Esophagus muscularis mucosa (tissue), 4 donors: Measurements from ENCODE around the gene SLC17A9. TPM values are rescaled to one million over a fixed set of nuclear protein-coding genes. Genes with fewer than 3 reads are reported as not detected.
A peak's percentile ranks its signal among the peaks of the same experiment; 100 is the strongest.

ENCODE experiments used
- DNase-seq: peaks from one replicate; pipeline ENCODE4 v3.0.0-alpha.2; 2017; ENCODE audit errors: extremely low spot score
- H3K27ac ChIP-seq, 4 donors: fragments of 200-600 bp; sonication (generic); replicated peaks in 1 of 4; 1 replicate in 3 of 4; 2 replicates in 1 of 4; pipeline ENCODE4 v1.5.1; 2016 to 2019; ENCODE audit warnings: mild to moderate bottlenecking in 1 of 4
- H3K27me3 ChIP-seq, 4 donors: fragments of 200-600 bp; sonication (generic); one replicate each; pipeline versions ENCODE4 v1.5.1 to v1.6.0; 2016 to 2019
- H3K36me3 ChIP-seq, 4 donors: fragments of 200-600 bp; sonication (generic); one replicate each; pipeline ENCODE4 v1.5.1; 2016 to 2019
- H3K4me1 ChIP-seq, 4 donors: fragments of 200-600 bp; sonication (generic); one replicate each; pipeline ENCODE4 v1.5.1; 2016 to 2019
- H3K4me3 ChIP-seq, 4 donors: fragments of 200-600 bp; sonication (generic); 1 replicate in 2 of 4; 2 replicates in 2 of 4; pipeline ENCODE4 v1.5.1; 2016 to 2019; ENCODE audit warnings: mild to moderate bottlenecking in 4 of 4, moderate library complexity in 1 of 4
- H3K9me3 ChIP-seq, 4 donors: fragments of 200-600 bp; sonication (generic); 1 replicate in 3 of 4; 2 replicates in 1 of 4; pipeline ENCODE4 v1.5.1; 2016 to 2019
- EP300 ChIP-seq: sonication (generic); formaldehyde crosslinking; IDR thresholded peaks from one replicate; pipeline ENCODE4 v1.6.1; 2017; ENCODE audit warnings: antibody characterized with exemption
- POLR2A ChIP-seq: fragments of 450-650 bp; IDR thresholded peaks from one replicate; pipeline ENCODE4 v1.6.1; 2017; ENCODE audit warnings: antibody characterized with exemption, moderate library complexity, mild to moderate bottlenecking, low read depth
- POLR2AphosphoS5 ChIP-seq, 2 donors: sonication (generic); formaldehyde crosslinking; IDR thresholded peaks; one replicate each; pipeline ENCODE4 v1.6.1; 2017; ENCODE audit warnings: antibody characterized with exemption in 2 of 2
- WGBS: methylation state at CpG from one replicate; pipeline ENCODE4 v1.1.5; 2018; 5-methylcytosine and 5-hydroxymethylcytosine counted together
- intact Hi-C: fragments of 100-400 bp; cut with DNase I; formaldehyde crosslinking; loops from one replicate; pipeline ENCODE4 v1.15.1; 2023
- total RNA-seq, 4 donors: library from RNA; depleted of rRNA; stranded (reverse); fragments of >200 nt; gene quantifications; one replicate each; pipeline versions ENCODE4 v1.1.0 to v1.2.1, GENCODE V29; 2016
- TF ChIP-seq, protein P1 (sequence below), 3 experiments: fragments of 200-600 bp in 2 of 3; fragments of 450-650 bp in 1 of 3; sonication (generic) in 2 of 3; IDR thresholded peaks; one replicate each; pipeline ENCODE4 v1.5.1; 2017 to 2019; ENCODE audit warnings: antibody characterized with exemption in 3 of 3, mild to moderate bottlenecking in 2 of 3, moderate library complexity in 1 of 3

The SLC17A9 gene
- total RNA-seq, 4 donors from 2014 or later = 2.2 to 5.2 (median 2.7) TPM

- H3K4me1 ChIP-seq = peaks cover 7 to 27% (median 16%) of the 10 kb centered on the region in 4 donors
- no peaks in the 10 kb centered on the region for H3K27me3 ChIP-seq
- intact Hi-C loops = no loop called here
- DNase-seq = no peak
- peaks cover 89 to 100% (median 99%) of the 10 kb centered on the region in 4 donors for H3K36me3 ChIP-seq
- 93% methylated on average over 31 of the region's 31 CpGs for WGBS
- TF ChIP-seq POLR2A = no peak
- H3K9me3 ChIP-seq = no peaks in the 10 kb centered on the region
- no peak overlapping the region for H3K4me3 ChIP-seq
- H3K27ac ChIP-seq = no peak overlapping the region
Observed at GRCh38 chr20:62906647-62907375, 45.7 kb upstream of the SLC17A9 start.

DNA sequence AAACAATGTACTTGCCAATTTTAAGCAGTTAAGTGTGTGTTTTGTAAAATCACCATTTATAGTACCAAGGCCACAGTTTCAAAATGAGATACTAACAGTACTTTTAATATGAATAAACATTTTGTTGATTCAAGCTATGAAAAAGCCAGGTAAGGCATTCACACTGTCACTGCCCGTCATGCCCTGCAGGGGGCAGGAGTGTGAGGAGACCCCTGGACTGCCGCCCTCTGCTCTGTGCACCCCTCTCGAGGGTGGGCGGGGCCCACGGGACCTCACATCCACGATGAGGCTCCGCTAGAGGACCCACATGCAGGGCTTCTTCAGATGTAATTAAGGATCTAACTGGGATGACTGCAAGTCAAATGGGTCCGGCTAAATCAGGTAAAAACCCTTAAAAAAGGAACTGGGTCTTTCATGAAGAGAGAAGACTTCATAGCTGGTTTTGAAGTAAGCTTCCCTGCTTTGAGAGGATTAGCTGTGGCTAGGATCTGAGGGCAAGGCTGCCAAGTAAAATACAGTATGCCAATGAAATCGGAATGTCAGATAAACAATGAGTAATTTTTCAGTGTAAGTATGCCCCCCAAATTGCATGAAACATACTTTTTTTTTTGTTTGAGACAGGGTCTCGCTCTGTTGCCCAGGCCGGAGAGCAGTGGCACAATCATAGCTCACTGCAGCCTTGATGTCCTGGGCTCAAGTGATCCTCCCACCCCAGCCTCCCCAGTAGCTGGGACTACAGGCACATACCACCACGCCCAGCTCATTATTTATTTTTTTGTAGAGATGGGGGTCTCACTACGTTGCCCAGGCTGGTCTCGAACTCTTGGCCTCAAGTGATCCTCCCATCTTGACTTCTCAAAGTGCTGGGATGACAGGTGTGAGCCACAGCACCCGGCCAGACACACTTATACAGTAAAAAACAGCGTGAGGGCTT lies 44.9 kb upstream of the SLC17A9 start:
- WGBS = 61% methylated on average over 14 of the region's 16 CpGs
- Histone ChIP-seq H3K4me3 (no peak overlapping the region), H3K36me3 (peaks cover 94 to 100% (median 97%) of the 10 kb centered on the region in 4 donors), H3K27ac (no peak overlapping the region), H3K27me3 (no peaks in the 10 kb centered on the region), H3K4me1 (peaks cover 8 to 30% (median 21%) of the 10 kb centered on the region in 4 donors), H3K9me3 (no peaks in the 10 kb centered on the region)
- DNase-seq = no peak
- intact Hi-C loops = no loop called here
- TF ChIP-seq EP300 = no peak
- TF ChIP-seq, protein P1, sequence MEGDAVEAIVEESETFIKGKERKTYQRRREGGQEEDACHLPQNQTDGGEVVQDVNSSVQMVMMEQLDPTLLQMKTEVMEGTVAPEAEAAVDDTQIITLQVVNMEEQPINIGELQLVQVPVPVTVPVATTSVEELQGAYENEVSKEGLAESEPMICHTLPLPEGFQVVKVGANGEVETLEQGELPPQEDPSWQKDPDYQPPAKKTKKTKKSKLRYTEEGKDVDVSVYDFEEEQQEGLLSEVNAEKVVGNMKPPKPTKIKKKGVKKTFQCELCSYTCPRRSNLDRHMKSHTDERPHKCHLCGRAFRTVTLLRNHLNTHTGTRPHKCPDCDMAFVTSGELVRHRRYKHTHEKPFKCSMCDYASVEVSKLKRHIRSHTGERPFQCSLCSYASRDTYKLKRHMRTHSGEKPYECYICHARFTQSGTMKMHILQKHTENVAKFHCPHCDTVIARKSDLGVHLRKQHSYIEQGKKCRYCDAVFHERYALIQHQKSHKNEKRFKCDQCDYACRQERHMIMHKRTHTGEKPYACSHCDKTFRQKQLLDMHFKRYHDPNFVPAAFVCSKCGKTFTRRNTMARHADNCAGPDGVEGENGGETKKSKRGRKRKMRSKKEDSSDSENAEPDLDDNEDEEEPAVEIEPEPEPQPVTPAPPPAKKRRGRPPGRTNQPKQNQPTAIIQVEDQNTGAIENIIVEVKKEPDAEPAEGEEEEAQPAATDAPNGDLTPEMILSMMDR (IDR thresholded peaks at IDR 0.05) = peak in 1 of 3 experiments; percentile 35

- TF ChIP-seq, protein P1 (IDR thresholded peaks at IDR 0.05) = no peak
- Histone ChIP-seq H3K4me3 (no peak overlapping the region), H3K27me3 (no peaks in the 10 kb centered on the region), H3K27ac (no peak overlapping the region), H3K36me3 (peaks cover 81 to 100% (median 93%) of the 10 kb centered on the region in 4 donors), H3K9me3 (no peaks in the 10 kb centered on the region), H3K4me1 (peaks cover 24 to 46% (median 35%) of the 10 kb centered on the region in 4 donors)
- intact Hi-C loops = no loop called here
- WGBS = 84% methylated on average over 18 of the region's 18 CpGs
- DNase-seq = no peak
Observed at GRCh38 chr20:62908971-62909791, 43.3 kb upstream of the SLC17A9 start.

DNA sequence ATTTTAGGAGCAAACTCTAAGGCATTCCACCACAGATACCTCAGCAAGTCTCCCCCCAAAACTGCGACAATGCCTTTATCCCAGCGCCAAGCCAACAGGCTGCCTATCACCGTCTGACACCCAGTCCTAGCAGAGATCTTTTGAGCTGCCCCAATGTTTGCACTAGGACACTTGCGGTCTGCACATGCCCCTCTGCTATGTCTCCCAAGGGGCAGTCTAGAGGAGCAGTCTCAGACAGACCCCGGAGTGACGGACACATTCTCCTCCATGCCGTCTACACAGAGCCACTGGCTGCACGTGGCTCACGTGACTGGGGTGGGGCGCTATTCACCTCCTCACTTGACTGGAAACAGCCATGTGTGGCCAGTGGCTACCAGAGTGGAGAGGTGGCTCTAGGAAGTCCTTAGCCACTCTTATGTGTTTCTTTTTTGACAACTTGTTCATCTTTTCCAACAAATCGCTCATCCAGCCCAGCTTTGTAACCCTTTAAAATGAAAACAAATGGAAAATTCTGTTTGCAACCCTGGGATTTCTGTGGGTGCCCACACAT lies 42.2 kb upstream of the SLC17A9 start:
- no peak overlapping the region for H3K4me3 ChIP-seq
- intact Hi-C loops = no loop called here
- TF ChIP-seq EP300 (no peak), POLR2AphosphoS5 (IDR thresholded peaks at IDR 0.05) (no peak), POLR2A (no peak)
- TF ChIP-seq, protein P1 (IDR thresholded peaks at IDR 0.05) = no peak
- no peaks in the 10 kb centered on the region for H3K27me3 ChIP-seq
- H3K9me3 ChIP-seq = no peaks in the 10 kb centered on the region
- H3K4me1 ChIP-seq = peaks cover 35 to 57% (median 47%) of the 10 kb centered on the region in 4 donors
- no peak overlapping the region for H3K27ac ChIP-seq
- 95% methylated on average over 11 of the region's 11 CpGs for WGBS
- peaks cover 70 to 89% (median 82%) of the 10 kb centered on the region in 4 donors for H3K36me3 ChIP-seq
- DNase-seq = no peak
